Measurements from ENCODE around the gene ZNF205. TPM values are rescaled to one million over a fixed set of nuclear protein-coding genes. Genes with fewer than 3 reads are reported as not detected.

ZNF205 gene
- total and polyA plus RNA-seq, 10 of the 15 experiments (the other 5 are each of a cell fraction or from before 2014, with no cell fraction given), result 0.26 to 1.5 (median 0.78) TPM; not detected in 2

GRCh38 chr16:3065742-3066439 lies 46.5 kb upstream of the ZNF205 start (continued):
- TF ChIP-seq PRDM15 (CRISPR knock-in tag; IDR thresholded peaks at IDR 0.05), result no peak
- no peak for TF ChIP-seq RELB (IDR thresholded peaks at IDR 0.05; ENCODE audit: low read depth)
- TF ChIP-seq TARDBP (IDR thresholded peaks at IDR 0.05; ENCODE audit: borderline replicate concordance), result no peak
- TF ChIP-seq MLLT1 (IDR thresholded peaks at IDR 0.05), result peak; percentile 99
- TF ChIP-seq HSF1 (IDR thresholded peaks at IDR 0.05; ENCODE audit: low read depth, low read length), result no peak
- no peak for TF ChIP-seq HDAC2 (IDR thresholded peaks at IDR 0.05)
- no peak; the same call in 1 of the 2 replicates for TF ChIP-seq MAX (IDR thresholded peaks at IDR 0.05; ENCODE audit: low read depth, low read length)
- no peak for TF ChIP-seq CEBPZ (IDR thresholded peaks at IDR 0.05; ENCODE audit: low read depth, low read length)
- no peak for TF ChIP-seq FOXM1 (IDR thresholded peaks at IDR 0.05; ENCODE audit: low read depth, low read length)
- no peak for TF ChIP-seq NFYA (IDR thresholded peaks at IDR 0.05; ENCODE audit: borderline replicate concordance, low read depth, low read length)
- no peak for TF ChIP-seq TCF7 (IDR thresholded peaks at IDR 0.05; ENCODE audit: borderline replicate concordance)
- TF ChIP-seq KDM1A (IDR thresholded peaks at IDR 0.05; ENCODE audit: borderline replicate concordance), result no peak
- TF ChIP-seq HDGF (IDR thresholded peaks at IDR 0.05), result 0 out of 2 replicates have a peak, but pooled peaks have one; percentile 6

All from GM12878 (cell line).